HG02981 (cell line): ENCODE data around the gene MMRN1.

ENCODE experiments used
- ATAC-seq: cut with Tn5 transposase; IDR thresholded peaks from one replicate; pipeline ENCODE4 v1.9.1; 2021; ENCODE audit warnings: mild to moderate bottlenecking, moderate library complexity; ENCODE audit not compliant: unreplicated experiment

MMRN1 gene

GRCh38 chr4:89906777-89907521 lies 12.3 kb downstream of the MMRN1 start:
- no peak for ATAC-seq

- no peak for ATAC-seq
Measured at GRCh38 chr4:89909889-89910288, 15.2 kb downstream of the MMRN1 start.

- no peak for ATAC-seq
Measured at GRCh38 chr4:89913623-89914022, 19.0 kb downstream of the MMRN1 start.

GRCh38 chr4:89914609-89915550 lies 20.2 kb downstream of the MMRN1 start:
- no peak for ATAC-seq

- ATAC-seq, result no peak
Measured at GRCh38 chr4:89915937-89916336, 21.3 kb downstream of the MMRN1 start.

- no peak for ATAC-seq
Measured at GRCh38 chr4:89922848-89923416, 28.3 kb downstream of the MMRN1 start.

GRCh38 chr4:89928838-89929237 lies 34.2 kb downstream of the MMRN1 start:
- no peak for ATAC-seq

GRCh38 chr4:89929425-89930159 lies 34.9 kb downstream of the MMRN1 start:
- ATAC-seq, result peak; percentile 90

GRCh38 chr4:89939546-89939945 lies 44.9 kb downstream of the MMRN1 start:
- ATAC-seq, result no peak

GRCh38 chr4:89939994-89940393 lies 45.3 kb downstream of the MMRN1 start:
- no peak for ATAC-seq

- ATAC-seq, result no peak
Measured at GRCh38 chr4:89942811-89943210, 48.2 kb downstream of the MMRN1 start.

GRCh38 chr4:89949782-89950387 lies 55.2 kb downstream of the MMRN1 start:
- ATAC-seq, result no peak

- ATAC-seq, result no peak
Measured at GRCh38 chr4:89952458-89952857, 57.8 kb downstream of the MMRN1 start.

GRCh38 chr4:89954906-89955695 lies 60.4 kb downstream of the MMRN1 start:
- ATAC-seq, result no peak

- ATAC-seq, result no peak
Measured at GRCh38 chr4:89957046-89957926, 62.6 kb downstream of the MMRN1 start.

GRCh38 chr4:89981789-89982334 lies 87.2 kb downstream of the MMRN1 start:
- no peak for ATAC-seq

- ATAC-seq, result no peak
Measured at GRCh38 chr4:89988268-89988667, 93.6 kb downstream of the MMRN1 start.

GRCh38 chr4:89992744-89993143 lies 98.1 kb downstream of the MMRN1 start:
- no peak for ATAC-seq
